IgD-negative memory B cell (primary cell): ENCODE data around the gene PRKN. TPM values are rescaled to one million over a fixed set of nuclear protein-coding genes. Genes with fewer than 3 reads are reported as not detected.

Experiments
- H3K27ac Mint-ChIP-seq, 3 donors: one replicate each; pipeline ENCODE4 v1.8.0; 2020 to 2022; ENCODE audit warnings: mild to moderate bottlenecking in 3 of 3, mixed read lengths in 3 of 3, moderate library complexity in 1 of 3
- H3K27me3 Mint-ChIP-seq: one replicate; pipeline ENCODE4 v1.8.0; 2021; ENCODE audit warnings: mixed read lengths
- H3K36me3 Mint-ChIP-seq: one replicate; pipeline ENCODE4 v1.8.0; 2020; ENCODE audit warnings: mild to moderate bottlenecking, mixed read lengths
- H3K4me1 Mint-ChIP-seq, 3 donors: one replicate each; pipeline ENCODE4 v1.8.0; 2020 to 2022; ENCODE audit warnings: mixed read lengths in 3 of 3, mild to moderate bottlenecking in 1 of 3
- H3K4me3 Mint-ChIP-seq, 4 donors: one replicate each; pipeline ENCODE4 v1.8.0; 2020 to 2022; ENCODE audit warnings: mild to moderate bottlenecking in 4 of 4, mixed read lengths in 4 of 4, moderate library complexity in 3 of 4
- H3K9me3 Mint-ChIP-seq, 3 donors: one replicate each; pipeline ENCODE4 v1.8.0; 2020 to 2021; ENCODE audit warnings: mixed read lengths in 3 of 3, mild to moderate bottlenecking in 1 of 3
- polyA plus RNA-seq: library from polyadenylated mRNA; unstranded; fragments of 300-500 nt; fragmentation: Illumina TruSeq; gene quantifications from one replicate; pipeline ENCODE4 v1.2.3, GENCODE V29; 2021

PRKN gene
- polyA plus RNA-seq, 1 donor from 2014 or later: 0.55 TPM

DNA sequence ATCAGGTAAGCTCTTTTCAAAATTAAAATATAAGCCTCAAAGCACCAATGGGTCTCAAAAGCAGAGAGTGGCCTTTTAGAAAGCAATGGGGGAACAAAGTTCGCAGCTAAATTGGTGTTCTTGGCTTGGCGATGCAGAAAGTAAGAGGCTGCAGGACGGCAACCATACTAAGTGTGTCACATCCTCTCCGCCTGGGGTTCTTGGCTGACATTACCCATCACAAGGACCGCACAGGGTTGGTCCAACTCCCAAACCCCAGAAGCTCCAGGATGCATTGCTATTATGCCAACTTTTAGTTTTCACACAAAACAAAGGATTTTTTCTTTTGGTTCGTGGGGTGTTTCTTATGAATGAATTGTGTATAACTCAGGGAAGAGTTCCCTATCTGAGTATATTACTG is 124.8 kb downstream of the PRKN start:
- Mint-ChIP-seq H3K4me1 (no peaks in the 10 kb centered on the region), H3K27ac (no peak overlapping the region), H3K36me3 (no peaks in the 10 kb centered on the region), H3K9me3 (peaks cover 0 to 2% (median 0%) of the 10 kb centered on the region in 3 donors), H3K4me3 (no peak overlapping the region), H3K27me3 (no peaks in the 10 kb centered on the region)

DNA sequence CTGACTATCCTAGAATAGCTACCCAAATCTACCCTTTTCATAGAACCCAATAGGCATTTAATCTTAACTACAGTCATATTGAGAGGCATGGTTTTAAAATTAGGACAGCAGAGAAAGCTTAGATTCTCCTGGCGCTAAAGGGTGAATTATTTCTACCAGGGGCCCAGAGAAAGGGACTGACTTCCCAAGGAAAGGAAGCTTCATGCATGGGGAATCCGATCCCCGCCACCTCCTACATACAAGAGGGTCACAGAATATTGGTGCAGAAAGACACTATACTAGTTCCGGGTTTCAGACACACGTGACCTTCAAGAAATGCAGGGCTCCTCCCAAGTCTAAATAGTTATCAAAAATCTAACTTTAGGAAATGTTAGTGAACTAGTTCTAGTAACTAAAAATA is 130.9 kb downstream of the PRKN start:
- no peaks in the 10 kb centered on the region for H3K27me3 Mint-ChIP-seq

DNA sequence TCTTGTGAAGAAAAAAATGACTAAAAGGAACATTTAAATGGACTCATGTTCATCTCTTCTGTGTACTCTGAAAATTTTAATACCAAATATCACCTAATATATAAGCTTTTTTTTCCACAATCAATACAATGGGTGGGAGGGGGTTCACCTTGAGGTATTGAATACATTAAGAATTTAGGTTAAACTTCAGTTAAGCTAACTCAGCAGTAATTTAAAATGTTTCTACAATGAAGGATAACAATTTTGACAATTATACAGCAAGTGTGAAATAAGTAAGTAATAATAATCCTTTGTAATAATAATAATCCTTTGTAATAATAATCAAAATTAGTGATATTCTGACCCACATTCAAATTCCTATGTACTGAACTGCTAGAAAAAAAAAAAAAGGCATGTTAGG is 136.0 kb downstream of the PRKN start:
- H3K36me3 Mint-ChIP-seq: no peaks in the 10 kb centered on the region
- no peak overlapping the region for H3K27ac Mint-ChIP-seq
- H3K4me3 Mint-ChIP-seq: no peak overlapping the region
- no peaks in the 10 kb centered on the region for H3K9me3 Mint-ChIP-seq
- H3K4me1 Mint-ChIP-seq: no peaks in the 10 kb centered on the region
- H3K27me3 Mint-ChIP-seq: no peaks in the 10 kb centered on the region

More for the DNA sequence above, 130.9 kb downstream of the PRKN start:
- Mint-ChIP-seq H3K9me3 (no peaks in the 10 kb centered on the region), H3K4me1 (no peaks in the 10 kb centered on the region), H3K4me3 (no peak overlapping the region), H3K36me3 (no peaks in the 10 kb centered on the region), H3K27ac (no peak overlapping the region)

DNA sequence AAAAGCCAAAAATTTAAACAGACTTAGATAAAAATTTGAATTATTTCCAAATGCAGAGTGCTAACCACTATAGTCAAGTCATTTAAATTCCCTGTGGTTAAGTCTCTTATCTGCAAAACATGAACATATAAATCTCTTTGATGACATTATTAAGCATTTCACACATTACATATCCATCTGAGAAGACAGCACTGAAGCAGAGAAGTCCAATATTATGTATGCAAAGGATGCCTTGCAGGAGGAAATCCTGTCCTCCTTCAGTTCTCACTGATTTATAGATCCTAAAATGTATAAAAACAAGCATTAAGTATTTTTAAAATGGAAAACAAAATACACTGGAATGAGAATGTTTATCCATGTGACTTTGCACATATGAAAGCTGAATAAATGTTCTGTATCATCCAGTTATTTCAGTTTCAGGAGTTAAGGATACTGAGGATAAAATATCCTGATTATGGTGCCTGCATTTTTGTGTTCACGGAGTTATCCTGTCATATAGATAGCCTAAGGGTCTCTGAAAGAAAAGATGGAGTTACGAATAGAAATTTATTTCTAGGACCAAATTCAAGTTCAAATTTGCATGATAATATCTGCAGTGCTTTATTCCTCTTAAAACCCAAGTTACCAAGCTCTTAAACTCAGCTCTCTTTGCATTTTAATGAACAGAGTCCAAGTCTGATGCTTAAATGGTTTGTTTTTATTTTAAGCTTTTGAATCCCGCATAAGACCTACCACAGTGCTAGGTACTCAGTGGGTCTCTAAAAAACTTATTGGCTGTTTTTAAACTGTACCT is 145.4 kb downstream of the PRKN start:
- Mint-ChIP-seq H3K27ac (no peak overlapping the region), H3K36me3 (no peaks in the 10 kb centered on the region), H3K4me1 (peaks cover 0 to 4% (median 0%) of the 10 kb centered on the region in 3 donors), H3K4me3 (no peak overlapping the region), H3K9me3 (no peaks in the 10 kb centered on the region), H3K27me3 (no peaks in the 10 kb centered on the region)

DNA sequence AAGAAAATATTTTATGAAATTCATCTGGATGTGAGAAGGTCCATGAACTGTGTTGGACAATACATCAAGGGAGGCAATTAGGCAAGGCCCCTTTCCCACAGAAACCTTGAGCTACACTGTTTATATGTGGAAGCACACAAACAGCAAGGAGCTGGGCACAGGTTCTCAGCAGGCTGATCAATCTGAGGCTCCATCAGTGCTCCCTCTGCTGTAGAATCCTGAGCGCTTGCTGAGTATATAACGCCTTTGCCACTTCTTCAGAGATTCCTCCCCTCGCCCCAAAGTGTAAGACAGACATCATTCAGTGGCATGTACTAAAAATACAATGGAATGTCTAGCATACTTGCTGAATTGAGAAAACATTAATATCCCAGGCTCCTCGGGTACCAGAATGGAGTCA is 146.9 kb downstream of the PRKN start:
- Mint-ChIP-seq H3K36me3 (no peaks in the 10 kb centered on the region), H3K4me3 (no peak overlapping the region), H3K27ac (no peak overlapping the region), H3K27me3 (no peaks in the 10 kb centered on the region), H3K4me1 (peaks cover 0 to 4% (median 0%) of the 10 kb centered on the region in 3 donors), H3K9me3 (peaks cover 0 to 3% (median 0%) of the 10 kb centered on the region in 3 donors)

DNA sequence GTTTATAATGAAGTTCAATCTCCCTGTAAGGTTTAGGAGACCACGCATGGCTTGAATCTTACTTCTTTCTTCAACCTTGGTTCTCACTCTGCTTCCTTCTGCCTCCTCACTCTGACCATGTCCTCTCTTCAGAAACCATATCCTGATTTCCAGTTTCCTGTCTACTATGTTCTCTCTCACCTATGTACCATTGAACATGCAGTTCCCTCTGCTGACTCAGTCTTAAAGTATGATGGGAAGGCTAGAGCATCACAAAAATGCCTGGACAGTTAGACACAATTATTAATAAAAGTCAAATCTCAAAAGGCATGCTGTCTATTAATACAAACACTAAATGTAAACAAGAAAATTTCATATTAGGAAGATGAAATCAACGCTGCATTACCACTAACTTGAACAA is 151.6 kb downstream of the PRKN start:
- Mint-ChIP-seq H3K27ac (no peak overlapping the region), H3K4me3 (no peak overlapping the region), H3K36me3 (peaks cover 4% of the 10 kb centered on the region), H3K4me1 (peaks cover 0 to 3% (median 0%) of the 10 kb centered on the region in 3 donors), H3K27me3 (no peaks in the 10 kb centered on the region), H3K9me3 (peaks cover 0 to 3% (median 2%) of the 10 kb centered on the region in 3 donors)

DNA sequence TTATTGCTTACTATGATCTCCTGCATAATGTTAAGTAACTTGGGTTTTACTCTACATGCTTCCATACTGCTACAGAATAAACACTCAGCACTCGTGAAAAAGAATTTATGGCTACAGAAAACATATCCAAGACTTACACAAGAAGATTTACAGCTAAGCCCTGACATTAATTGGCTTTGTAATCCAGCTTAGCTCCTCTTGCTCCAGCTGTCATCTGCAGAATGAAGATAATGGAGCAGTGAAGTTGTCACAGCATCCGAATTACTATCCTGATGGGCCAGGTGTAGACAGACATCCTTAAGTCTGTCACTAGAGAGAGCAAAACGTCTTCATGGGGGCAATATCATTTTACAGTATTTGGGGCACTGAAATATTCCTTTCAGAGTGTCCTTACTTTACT is 155.3 kb downstream of the PRKN start:
- Mint-ChIP-seq H3K9me3 (peaks cover 5 to 7% (median 7%) of the 10 kb centered on the region in 3 donors), H3K4me3 (no peak overlapping the region), H3K4me1 (no peaks in the 10 kb centered on the region), H3K27ac (no peak overlapping the region), H3K36me3 (peaks cover 4% of the 10 kb centered on the region), H3K27me3 (no peaks in the 10 kb centered on the region)

DNA sequence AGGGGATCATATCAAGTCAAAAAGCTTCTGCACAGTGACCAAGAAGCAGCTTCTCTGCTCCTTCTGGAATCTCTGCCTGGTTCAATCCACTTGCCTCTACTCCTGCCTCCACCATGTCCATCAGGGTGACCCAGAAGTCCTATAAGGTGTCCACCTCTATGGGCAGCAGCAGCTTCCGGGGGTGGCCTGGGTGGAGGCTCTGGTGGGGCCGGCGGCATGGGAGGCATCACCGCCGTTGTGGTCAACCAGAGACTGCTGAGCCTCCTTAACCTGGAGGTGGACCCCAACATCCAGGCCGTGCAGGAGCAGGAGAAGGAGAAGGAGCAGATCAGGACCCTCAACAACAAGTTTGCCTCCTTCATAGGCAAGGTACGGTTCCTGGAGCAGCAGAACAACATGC is 159.3 kb downstream of the PRKN start:
- Mint-ChIP-seq H3K4me3 (no peak overlapping the region), H3K27ac (no peak overlapping the region), H3K27me3 (no peaks in the 10 kb centered on the region), H3K9me3 (peaks cover 12 to 26% (median 25%) of the 10 kb centered on the region in 3 donors), H3K4me1 (no peaks in the 10 kb centered on the region), H3K36me3 (peaks cover 11% of the 10 kb centered on the region)

DNA sequence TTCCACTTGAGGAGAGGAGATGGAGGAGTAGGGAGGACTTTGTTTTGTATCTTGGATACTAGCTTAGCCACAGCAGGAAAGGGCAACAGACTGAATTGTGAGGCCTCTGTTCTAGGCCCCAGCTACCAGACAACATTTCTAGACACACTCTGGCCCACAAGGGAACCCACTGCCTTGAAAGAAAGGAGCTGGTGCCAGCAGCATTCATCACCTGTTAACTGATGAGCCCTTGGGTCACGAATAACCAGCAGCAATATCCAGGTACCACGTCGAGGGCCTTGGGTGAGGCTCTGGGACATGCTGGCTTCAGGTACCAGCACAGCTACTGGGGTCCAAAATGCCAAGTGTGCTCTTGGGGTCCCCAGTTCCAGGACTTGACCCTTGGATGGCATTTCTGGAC is 165.5 kb downstream of the PRKN start:
- no peaks in the 10 kb centered on the region for H3K27me3 Mint-ChIP-seq
- H3K4me1 Mint-ChIP-seq: no peaks in the 10 kb centered on the region
- peaks cover 7 to 25% (median 20%) of the 10 kb centered on the region in 3 donors for H3K9me3 Mint-ChIP-seq
- H3K27ac Mint-ChIP-seq: no peak overlapping the region
- no peak overlapping the region for H3K4me3 Mint-ChIP-seq
- H3K36me3 Mint-ChIP-seq: peaks cover 10% of the 10 kb centered on the region

DNA sequence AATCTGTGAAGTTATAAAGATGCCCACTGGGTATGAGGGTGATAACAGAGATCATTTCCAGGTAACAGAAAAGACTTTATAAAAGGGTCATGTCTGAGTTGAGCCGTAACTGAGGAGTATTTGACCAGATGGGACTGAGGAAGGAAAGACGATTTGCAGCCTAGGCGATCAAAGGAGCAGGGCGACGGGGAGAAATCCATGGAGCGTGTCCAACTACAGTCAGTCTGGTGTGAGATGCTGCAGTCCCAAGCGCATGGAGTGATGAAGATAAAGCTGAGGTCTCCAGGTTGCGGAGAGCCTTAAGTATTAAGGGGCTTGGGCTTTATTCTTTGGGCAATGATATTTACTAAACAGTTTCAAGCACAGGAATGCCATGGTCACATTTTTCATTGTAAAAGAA is 166.7 kb downstream of the PRKN start:
- Mint-ChIP-seq H3K9me3 (peaks cover 7 to 17% (median 16%) of the 10 kb centered on the region in 3 donors), H3K36me3 (peaks cover 10% of the 10 kb centered on the region), H3K27me3 (no peaks in the 10 kb centered on the region), H3K27ac (no peak overlapping the region), H3K4me1 (no peaks in the 10 kb centered on the region), H3K4me3 (peak overlapping the region in 1 of 4 donors; percentile 6)

DNA sequence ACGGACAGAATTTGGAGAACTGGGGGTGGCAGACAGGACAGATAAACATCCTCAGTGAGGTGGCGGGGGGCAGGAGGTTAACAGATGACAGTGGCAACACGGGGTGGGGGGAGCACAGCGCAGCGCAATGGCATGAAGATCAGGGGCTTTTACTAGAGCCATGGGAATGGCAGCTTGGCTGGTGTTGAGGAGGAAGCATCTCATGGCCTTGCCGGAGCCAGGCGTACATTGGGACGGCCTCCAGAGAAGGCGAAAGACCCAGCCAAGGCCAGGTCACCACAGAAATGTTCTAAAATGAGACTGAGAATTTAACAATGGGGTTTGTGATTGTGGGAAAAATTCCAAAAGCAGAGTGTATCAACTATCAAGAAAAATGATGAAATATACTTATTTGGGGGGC is 173.0 kb downstream of the PRKN start:
- Mint-ChIP-seq H3K27ac (no peak overlapping the region), H3K9me3 (peaks cover 4 to 9% (median 4%) of the 10 kb centered on the region in 3 donors)

DNA sequence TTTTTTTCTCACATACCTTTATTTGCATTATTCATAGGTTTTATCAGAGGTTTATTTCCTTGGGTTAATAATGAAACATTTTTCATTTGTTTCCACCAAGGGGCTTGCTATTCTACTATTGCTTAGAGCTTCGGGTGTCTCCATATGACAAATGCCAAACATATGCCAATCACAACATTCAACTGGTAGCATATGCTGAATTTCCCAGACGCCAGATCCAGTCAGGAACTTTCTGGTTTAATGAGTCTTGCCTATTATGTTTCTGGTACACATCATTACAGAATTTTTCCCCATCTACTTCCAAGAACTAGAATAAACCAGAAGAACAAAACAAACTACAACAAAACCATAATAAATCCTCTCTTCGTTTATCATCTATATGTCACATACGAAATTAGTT is 180.7 kb downstream of the PRKN start:
- Mint-ChIP-seq H3K27ac (no peak overlapping the region), H3K27me3 (no peaks in the 10 kb centered on the region), H3K4me3 (peak overlapping the region in 1 of 4 donors; percentile 11), H3K9me3 (no peaks in the 10 kb centered on the region), H3K4me1 (no peaks in the 10 kb centered on the region), H3K36me3 (peaks cover 6% of the 10 kb centered on the region)

More for the DNA sequence above, 173.0 kb downstream of the PRKN start:
- no peaks in the 10 kb centered on the region for H3K4me1 Mint-ChIP-seq
- H3K4me3 Mint-ChIP-seq: peak overlapping the region in 1 of 4 donors; percentile 43
- H3K36me3 Mint-ChIP-seq: peaks cover 2% of the 10 kb centered on the region
- no peaks in the 10 kb centered on the region for H3K27me3 Mint-ChIP-seq

DNA sequence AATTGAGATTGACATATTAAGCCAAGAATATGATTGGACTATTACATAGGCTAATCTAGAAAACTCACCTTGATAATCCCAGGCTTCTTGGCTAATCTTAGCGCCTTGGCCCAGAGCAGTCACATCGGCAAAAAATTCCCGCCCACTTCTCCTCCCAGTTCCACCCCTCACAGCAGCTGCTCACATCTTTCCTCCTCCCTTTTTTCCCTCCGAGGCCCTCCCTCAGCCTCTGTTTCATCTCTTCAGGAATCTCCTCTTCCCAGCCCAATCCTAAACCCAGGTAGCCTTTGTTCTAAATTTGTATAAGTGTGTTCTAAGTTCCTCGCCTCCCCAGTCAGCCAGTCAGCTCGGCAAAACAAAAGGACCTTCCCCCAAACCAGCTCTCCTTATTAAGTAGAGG is 184.3 kb downstream of the PRKN start:
- Mint-ChIP-seq H3K27ac (no peak overlapping the region), H3K4me1 (no peaks in the 10 kb centered on the region), H3K27me3 (no peaks in the 10 kb centered on the region), H3K4me3 (no peak overlapping the region), H3K9me3 (no peaks in the 10 kb centered on the region), H3K36me3 (peaks cover 1% of the 10 kb centered on the region)

DNA sequence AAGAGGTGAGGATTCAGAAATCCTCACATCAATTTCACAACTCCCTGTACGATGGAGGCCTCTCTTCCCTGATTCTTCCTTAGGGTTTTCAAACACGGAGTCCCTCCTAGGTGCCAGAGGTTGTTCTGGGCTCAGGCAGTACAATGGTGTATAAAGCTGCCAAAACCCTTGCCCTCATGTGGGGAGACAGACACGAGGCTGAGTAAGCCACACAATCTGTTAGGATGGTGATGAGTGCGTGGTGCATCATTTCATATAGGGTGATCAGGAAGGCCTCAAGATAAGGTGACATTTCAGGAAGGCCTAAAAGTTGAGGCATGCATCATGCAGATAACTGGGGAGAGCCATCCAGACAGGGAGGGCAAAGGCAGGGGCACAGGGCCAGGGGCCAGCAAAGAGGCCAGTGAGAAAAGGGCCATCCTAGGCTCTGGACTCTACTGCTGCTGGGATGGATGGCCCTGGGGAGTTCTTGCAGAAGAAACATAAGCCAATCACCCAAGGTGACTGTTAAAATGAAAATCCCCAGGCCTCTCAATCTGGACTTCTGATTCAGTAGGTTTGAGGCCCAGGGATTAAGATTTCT is 186.5 kb downstream of the PRKN start:
- Mint-ChIP-seq H3K36me3 (no peaks in the 10 kb centered on the region), H3K27me3 (no peaks in the 10 kb centered on the region), H3K4me3 (peak overlapping the region in 1 of 4 donors; percentile 24), H3K4me1 (no peaks in the 10 kb centered on the region), H3K9me3 (no peaks in the 10 kb centered on the region), H3K27ac (no peak overlapping the region)

DNA sequence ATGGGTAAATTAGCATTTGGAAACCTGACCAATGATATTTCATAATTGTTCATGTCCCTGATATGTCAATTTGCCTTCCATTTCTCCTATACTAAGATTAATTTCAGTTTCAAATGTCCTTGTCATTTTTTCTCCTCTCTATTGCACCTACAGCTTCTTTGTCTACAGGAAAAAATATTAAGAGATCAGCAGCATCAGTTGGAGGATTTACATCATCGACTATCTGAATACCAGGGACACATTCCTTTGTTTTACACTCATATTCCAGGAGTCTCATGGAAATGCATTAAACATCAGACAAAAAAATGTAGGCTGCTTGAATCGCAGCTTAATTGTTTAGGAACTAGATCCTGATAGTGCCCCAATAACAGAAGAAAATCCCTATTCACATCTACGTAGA is 188.2 kb downstream of the PRKN start:
- Mint-ChIP-seq H3K27ac (no peak overlapping the region), H3K4me1 (no peaks in the 10 kb centered on the region), H3K4me3 (no peak overlapping the region), H3K9me3 (no peaks in the 10 kb centered on the region), H3K36me3 (no peaks in the 10 kb centered on the region), H3K27me3 (no peaks in the 10 kb centered on the region)

DNA sequence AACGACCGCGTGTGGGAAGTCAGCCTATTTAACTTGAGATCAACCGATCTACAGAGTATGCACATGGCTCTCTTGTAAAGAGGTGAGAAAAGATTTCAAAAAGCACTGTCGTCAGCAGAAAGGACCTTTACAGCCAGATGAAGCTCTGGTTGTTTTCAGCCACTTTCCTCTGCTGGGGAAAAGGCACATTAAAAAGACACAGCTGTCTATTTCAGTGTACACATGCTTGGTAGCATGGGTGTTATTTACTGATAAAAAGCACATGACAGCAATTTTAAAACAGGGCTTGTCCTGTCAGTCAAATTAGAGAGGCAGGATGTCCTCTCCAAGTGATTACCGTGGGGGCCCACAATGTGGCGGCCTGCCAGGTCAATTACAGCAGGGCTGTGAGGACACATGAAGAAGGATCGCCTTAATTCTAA is 188.9 kb downstream of the PRKN start:
- Mint-ChIP-seq H3K27ac (no peak overlapping the region), H3K4me1 (no peaks in the 10 kb centered on the region), H3K9me3 (no peaks in the 10 kb centered on the region), H3K27me3 (no peaks in the 10 kb centered on the region), H3K36me3 (no peaks in the 10 kb centered on the region), H3K4me3 (no peak overlapping the region)
